ENCODE data around the gene SGSH.
"Not testable (repeated sequence)": the region's sequence is repeated elsewhere in the genome, so short reads cannot be mapped to it uniquely, and the experiment has no call there.

SGSH gene

GRCh38 chr17:80246266-80246681 is 26.1 kb upstream of the SGSH start:
- no peak for TF ChIP-seq POLR2A (IDR thresholded peaks at IDR 0.05; ENCODE audit: low read depth, low read length)
- no peak for DNase-seq (ENCODE audit: insufficient read length, low spot score)
- no peak for FAIRE-seq

- FAIRE-seq (no peak), DNase-seq (ENCODE audit: insufficient read length, low spot score) (no peak)
- TF ChIP-seq POLR2A (IDR thresholded peaks at IDR 0.05; ENCODE audit: low read depth, low read length), result no peak
These were observed 25.6 kb upstream of the SGSH start for GRCh38 chr17:80245566-80246265.

DNA sequence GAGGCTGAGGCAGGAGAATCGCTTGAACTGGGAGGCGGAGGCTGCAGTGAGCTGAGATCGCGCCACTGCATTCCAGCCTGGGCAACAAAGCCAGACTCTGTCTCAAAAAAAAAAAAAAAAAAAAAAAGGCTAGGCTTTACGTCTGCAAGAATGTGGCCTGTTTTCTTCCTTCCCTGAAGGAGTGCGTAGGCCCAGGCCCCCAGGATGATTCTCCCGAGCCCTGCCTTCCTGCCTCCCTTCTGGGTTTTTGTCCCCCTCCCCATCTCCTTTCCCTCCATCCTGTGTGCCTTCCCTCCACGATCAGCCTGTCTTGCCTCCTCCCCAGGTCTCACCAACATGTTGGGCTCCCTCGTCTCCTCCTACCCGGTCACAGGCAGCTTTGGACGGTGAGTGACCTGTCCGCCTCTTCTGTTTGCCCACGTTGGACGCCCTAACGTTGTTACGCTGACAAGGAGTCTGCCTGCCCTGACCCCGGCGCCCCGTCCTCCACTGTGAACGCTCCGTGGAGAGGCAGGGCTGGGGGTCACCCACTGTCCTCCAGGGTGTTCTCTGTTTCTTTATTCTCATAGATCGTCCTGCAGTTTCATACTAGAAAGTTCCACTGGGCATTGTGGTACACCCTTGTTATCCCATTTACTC is 24.9 kb upstream of the SGSH start:
- no peak for TF ChIP-seq POLR2A (IDR thresholded peaks at IDR 0.05; ENCODE audit: low read depth, low read length)
- FAIRE-seq, result no peak
- DNase-seq (ENCODE audit: insufficient read length, low spot score), result no peak

DNA sequence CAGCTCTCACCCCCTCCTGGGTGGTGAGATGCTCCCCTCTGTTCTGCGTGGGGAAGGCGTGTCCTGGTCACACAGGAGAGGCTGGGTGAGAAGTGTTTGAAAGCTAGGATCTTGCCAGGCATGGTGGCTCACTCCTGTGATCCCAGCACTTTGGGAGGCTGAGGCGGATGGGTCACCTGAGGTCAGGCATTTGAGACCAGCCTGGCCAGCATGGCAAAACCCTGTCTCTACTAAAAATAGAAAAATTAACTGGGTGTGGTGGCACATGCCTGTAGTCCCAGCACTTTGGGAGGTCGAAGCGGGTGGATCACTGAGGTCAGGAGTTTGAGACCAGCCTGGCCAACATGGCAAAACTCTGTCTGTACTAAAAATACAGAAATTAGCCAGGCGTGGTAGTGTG is 24.3 kb upstream of the SGSH start:
- DNase-seq (ENCODE audit: insufficient read length, low spot score); FAIRE-seq: not testable (repeated sequence)

DNA sequence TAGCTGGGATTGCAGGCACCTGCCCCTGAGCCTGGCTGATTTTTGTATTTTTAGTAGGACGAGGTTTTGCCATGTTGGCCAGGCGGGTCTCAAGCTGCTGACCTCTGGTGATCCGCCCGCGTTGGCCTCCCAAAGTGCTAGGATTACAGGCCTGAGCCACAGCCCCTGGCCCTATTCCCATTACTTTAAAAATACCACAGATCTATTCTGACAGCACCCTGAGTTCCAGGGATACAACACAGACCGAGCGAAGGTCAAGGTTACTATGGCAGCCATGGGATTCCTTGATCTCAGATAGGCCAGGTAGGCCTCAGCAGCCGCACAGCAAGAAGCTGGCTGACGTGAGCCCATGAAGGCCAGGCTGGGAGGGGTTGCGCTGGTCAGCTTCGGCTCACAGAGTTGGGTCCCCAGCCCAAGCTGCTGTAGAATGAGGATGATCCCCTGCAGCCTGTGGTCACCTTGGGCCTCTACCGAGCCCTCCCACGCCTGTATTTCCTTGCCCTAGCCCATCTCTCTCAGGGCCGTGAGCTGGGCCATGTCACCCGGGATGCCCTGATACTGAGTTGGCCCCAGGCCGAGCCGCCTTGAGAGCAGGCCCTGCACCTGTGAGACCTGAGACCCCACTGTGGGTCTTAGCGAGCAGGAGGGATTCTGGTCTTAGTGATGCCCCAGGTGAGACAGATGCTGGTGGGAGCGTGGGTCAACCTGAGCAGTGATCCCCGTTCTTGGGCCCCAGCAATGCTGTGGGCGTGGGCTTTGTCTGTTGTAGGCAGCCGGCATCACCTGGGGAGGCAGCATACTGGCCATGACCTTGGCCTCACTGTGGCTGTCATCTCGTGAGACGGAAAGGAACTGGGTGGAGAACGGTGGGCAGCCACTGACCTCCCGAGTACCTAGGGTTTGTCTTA is 23.6 kb upstream of the SGSH start:
- no peak for TF ChIP-seq POLR2A (IDR thresholded peaks at IDR 0.05; ENCODE audit: low read depth, low read length)
- DNase-seq (ENCODE audit: insufficient read length, low spot score) (no peak), FAIRE-seq (no peak)

DNA sequence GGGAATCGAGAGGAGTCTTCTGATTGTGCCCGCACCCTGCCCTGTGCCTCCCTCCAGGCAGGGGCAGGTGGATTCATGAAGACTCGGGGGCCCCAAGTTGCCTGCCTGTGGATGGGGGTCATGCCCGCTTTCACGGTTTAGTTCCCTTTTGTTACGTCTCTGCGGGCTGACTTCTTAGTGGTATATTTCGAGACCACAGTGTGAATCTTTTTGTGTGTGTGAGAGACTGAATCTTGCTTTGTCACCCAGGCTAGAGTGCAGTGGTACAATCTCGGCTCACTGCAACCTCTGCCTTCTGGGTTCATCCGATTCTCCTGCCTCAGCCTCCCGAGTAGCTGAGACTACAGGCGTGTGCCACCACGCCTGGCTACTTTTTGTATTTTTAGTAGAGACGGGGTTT is 22.4 kb upstream of the SGSH start:
- DNase-seq (ENCODE audit: insufficient read length, low spot score) (no peak), FAIRE-seq (no peak)
- TF ChIP-seq POLR2A (IDR thresholded peaks at IDR 0.05; ENCODE audit: low read depth, low read length), result no peak

GRCh38 chr17:80237386-80237785 is 17.3 kb upstream of the SGSH start:
- FAIRE-seq, result no peak

GRCh38 chr17:80236911-80237310 is 16.8 kb upstream of the SGSH start:
- FAIRE-seq (no peak), DNase-seq (ENCODE audit: insufficient read length, low spot score) (no peak)
- no peak for TF ChIP-seq POLR2A (IDR thresholded peaks at IDR 0.05; ENCODE audit: low read depth, low read length)

More at GRCh38 chr17:80237386-80237785, 17.3 kb upstream of the SGSH start:
- no peak for DNase-seq (ENCODE audit: insufficient read length, low spot score)
- TF ChIP-seq POLR2A (IDR thresholded peaks at IDR 0.05; ENCODE audit: low read depth, low read length), result no peak

DNA sequence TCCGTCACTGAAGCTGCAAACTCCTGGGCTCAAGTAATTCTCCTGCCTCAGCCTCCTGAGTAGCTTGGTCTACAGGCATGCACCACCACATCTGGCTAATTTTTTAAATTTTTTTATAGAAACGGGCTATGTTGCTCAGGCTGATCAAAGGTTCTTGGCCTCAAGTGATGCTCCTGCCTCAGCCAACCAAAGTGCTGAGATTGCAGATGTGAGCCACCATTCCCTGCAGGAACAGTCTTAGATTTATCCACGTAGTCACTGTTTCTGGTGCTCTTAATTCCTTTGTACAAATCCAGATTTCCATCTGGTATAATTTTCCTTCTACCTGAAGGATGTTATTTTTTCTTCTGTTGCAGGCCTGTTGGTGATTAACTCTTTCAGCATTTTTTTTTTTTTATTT is 13.1 kb upstream of the SGSH start:
- FAIRE-seq (no peak), DNase-seq (ENCODE audit: insufficient read length, low spot score) (no peak)
- no peak for TF ChIP-seq POLR2A (IDR thresholded peaks at IDR 0.05; ENCODE audit: low read depth, low read length)

GRCh38 chr17:80232438-80232837 is 12.3 kb upstream of the SGSH start:
- TF ChIP-seq POLR2A (IDR thresholded peaks at IDR 0.05; ENCODE audit: low read depth, low read length), result no peak
- FAIRE-seq, result no peak

GRCh38 chr17:80229011-80229410 is 8.9 kb upstream of the SGSH start:
- no peak for FAIRE-seq
- no peak for DNase-seq (ENCODE audit: insufficient read length, low spot score)
- TF ChIP-seq POLR2A (IDR thresholded peaks at IDR 0.05; ENCODE audit: low read depth, low read length), result no peak

More at GRCh38 chr17:80232438-80232837, 12.3 kb upstream of the SGSH start:
- DNase-seq (ENCODE audit: insufficient read length, low spot score), result no peak

GRCh38 chr17:80228477-80228876 is 8.3 kb upstream of the SGSH start:
- DNase-seq (ENCODE audit: insufficient read length, low spot score) (no peak), FAIRE-seq (no peak)
- no peak for TF ChIP-seq POLR2A (IDR thresholded peaks at IDR 0.05; ENCODE audit: low read depth, low read length)

GRCh38 chr17:80227666-80228065 is 7.5 kb upstream of the SGSH start:
- DNase-seq (ENCODE audit: insufficient read length, low spot score) (no peak), FAIRE-seq (no peak)
- no peak for TF ChIP-seq POLR2A (IDR thresholded peaks at IDR 0.05; ENCODE audit: low read depth, low read length)

DNA sequence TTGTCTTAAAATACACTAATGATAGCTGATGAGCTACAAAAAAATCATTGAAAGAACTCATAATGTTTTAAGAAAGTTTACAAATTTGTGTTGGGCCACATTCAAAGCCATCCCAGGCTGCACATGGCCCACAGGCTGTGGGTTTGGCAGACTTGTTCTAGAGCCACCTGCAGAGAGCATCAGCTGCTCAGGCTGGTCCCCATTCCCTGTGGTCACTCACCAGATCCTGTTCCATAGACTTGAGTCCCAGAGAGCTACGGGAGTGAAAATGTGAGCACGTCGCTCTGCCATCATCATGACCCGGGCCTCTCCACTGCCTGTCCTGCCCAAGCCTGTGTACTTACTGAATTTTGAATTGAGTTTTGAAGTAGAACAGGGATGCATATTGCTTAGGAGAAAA is 7.0 kb upstream of the SGSH start:
- FAIRE-seq (no peak), DNase-seq (ENCODE audit: insufficient read length, low spot score) (no peak)
- TF ChIP-seq POLR2A (IDR thresholded peaks at IDR 0.05; ENCODE audit: low read depth, low read length), result no peak
